ENCODE measurements around the gene RP9.

DNA sequence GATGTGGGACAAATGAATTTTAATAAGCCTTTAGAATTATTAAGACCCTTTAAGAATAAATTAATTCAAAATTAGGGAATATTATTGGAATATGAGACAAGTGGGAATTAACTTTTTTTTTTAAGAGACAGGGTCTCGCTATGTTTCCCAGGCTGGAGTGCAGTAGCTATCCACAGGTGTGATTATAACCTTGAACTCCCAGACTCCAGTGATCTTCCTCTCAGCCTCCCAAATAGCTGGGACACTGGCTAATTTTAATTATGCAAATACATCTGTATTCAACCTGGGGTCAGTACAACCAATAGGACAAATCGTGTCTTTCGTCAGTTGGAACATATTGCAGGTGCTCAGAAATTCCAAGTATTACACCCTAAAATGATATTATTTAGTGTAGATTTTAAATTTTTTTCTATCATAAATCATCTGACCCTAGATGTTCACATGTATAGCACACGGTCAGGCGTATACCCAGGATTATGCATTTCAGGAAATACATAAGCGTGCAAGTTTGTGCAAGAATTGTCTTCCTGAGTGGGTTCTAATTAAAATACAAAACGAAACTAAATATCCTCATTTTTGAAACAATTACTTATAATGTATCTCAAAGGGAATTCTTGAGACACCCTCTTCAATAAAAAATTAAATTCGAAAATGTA, 47.8 kb downstream of the RP9 start:
- TF ChIP-seq, protein P1, sequence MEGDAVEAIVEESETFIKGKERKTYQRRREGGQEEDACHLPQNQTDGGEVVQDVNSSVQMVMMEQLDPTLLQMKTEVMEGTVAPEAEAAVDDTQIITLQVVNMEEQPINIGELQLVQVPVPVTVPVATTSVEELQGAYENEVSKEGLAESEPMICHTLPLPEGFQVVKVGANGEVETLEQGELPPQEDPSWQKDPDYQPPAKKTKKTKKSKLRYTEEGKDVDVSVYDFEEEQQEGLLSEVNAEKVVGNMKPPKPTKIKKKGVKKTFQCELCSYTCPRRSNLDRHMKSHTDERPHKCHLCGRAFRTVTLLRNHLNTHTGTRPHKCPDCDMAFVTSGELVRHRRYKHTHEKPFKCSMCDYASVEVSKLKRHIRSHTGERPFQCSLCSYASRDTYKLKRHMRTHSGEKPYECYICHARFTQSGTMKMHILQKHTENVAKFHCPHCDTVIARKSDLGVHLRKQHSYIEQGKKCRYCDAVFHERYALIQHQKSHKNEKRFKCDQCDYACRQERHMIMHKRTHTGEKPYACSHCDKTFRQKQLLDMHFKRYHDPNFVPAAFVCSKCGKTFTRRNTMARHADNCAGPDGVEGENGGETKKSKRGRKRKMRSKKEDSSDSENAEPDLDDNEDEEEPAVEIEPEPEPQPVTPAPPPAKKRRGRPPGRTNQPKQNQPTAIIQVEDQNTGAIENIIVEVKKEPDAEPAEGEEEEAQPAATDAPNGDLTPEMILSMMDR (IDR thresholded peaks at IDR 0.05) = no peak
- TF ChIP-seq KDM5A (IDR thresholded peaks at IDR 0.05) (no peak), MYC (IDR thresholded peaks at IDR 0.05; ENCODE audit: borderline replicate concordance, low read length) (no peak), MAZ (IDR thresholded peaks at IDR 0.05; ENCODE audit: borderline replicate concordance, low read depth, low read length) (no peak), POLR2A (IDR thresholded peaks at IDR 0.05; ENCODE audit: low read length) (no peak), JUNB (IDR thresholded peaks at IDR 0.05) (no peak), RFX5 (IDR thresholded peaks at IDR 0.05) (no peak), RAD21 (conservative IDR thresholded peaks at IDR 0.05 in 1 of 2, IDR thresholded peaks at IDR 0.05 in 1 of 2) (no peak)
- TF ChIP-seq, protein P2, sequence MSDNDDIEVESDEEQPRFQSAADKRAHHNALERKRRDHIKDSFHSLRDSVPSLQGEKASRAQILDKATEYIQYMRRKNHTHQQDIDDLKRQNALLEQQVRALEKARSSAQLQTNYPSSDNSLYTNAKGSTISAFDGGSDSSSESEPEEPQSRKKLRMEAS (IDR thresholded peaks at IDR 0.05) = no peak
- TF ChIP-seq, protein P3, sequence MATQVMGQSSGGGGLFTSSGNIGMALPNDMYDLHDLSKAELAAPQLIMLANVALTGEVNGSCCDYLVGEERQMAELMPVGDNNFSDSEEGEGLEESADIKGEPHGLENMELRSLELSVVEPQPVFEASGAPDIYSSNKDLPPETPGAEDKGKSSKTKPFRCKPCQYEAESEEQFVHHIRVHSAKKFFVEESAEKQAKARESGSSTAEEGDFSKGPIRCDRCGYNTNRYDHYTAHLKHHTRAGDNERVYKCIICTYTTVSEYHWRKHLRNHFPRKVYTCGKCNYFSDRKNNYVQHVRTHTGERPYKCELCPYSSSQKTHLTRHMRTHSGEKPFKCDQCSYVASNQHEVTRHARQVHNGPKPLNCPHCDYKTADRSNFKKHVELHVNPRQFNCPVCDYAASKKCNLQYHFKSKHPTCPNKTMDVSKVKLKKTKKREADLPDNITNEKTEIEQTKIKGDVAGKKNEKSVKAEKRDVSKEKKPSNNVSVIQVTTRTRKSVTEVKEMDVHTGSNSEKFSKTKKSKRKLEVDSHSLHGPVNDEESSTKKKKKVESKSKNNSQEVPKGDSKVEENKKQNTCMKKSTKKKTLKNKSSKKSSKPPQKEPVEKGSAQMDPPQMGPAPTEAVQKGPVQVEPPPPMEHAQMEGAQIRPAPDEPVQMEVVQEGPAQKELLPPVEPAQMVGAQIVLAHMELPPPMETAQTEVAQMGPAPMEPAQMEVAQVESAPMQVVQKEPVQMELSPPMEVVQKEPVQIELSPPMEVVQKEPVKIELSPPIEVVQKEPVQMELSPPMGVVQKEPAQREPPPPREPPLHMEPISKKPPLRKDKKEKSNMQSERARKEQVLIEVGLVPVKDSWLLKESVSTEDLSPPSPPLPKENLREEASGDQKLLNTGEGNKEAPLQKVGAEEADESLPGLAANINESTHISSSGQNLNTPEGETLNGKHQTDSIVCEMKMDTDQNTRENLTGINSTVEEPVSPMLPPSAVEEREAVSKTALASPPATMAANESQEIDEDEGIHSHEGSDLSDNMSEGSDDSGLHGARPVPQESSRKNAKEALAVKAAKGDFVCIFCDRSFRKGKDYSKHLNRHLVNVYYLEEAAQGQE (IDR thresholded peaks at IDR 0.05) = no peak

Data from A549 (cell line).